GM21423 (cell line): Measurements from ENCODE around the gene NAPEPLD.
A peak's percentile ranks its signal among the peaks of the same experiment; 100 is the strongest.
"Not testable (repeated sequence)": the region's sequence is repeated elsewhere in the genome, so short reads cannot be mapped to it uniquely, and the experiment has no call there.

Experiments used
- ATAC-seq: cut with Tn5 transposase; IDR thresholded peaks from one replicate; pipeline ENCODE4 v1.9.1; 2021; ENCODE audit warnings: mild to moderate bottlenecking, moderate library complexity; ENCODE audit not compliant: unreplicated experiment

The NAPEPLD gene

DNA sequence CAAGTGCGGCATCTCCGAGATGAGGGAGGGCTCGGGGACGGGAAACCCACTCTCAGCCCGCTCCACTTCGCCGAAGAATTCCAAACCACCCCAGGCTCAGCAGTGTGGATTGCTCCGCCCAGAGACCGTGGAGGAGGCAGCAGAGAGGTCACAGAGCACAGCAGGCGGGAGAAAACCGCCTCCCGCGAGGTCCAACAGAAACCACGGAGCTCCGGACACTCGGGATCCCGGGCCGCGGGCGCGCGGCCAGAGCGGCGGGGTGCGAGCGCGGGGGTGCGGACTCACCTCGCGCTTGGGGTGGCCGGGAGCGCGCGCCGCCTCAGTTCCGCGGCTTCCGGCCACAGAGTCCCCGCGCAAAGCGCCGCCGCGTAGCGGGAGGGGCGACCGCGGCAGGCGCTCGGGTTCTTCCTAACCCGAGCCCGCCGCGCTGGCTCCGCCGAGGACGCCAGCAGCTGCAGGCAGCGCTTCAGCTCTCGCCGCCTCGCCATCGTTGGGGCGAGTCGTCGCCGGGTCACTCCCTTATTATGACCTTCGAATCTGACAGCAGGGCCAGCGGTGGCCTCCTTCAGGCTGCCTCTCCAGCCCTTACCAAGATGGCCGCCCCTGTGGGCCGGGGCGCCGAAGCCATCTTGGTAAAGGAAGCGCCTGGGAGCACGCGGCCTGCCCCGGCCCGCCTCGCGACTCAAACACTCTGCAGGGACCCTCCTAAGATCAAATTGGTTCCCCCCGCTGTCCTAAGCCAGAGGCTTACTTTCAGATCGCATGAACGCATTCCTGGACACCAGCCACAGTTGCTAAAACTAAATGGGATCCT lies at the start of gene NAPEPLD:
Gene NAPEPLD, minus strand, starts transcription at position 106 of the 814 bp plus-strand sequence. CDS start 20,323 bp downstream, outside the sequence.
- ATAC-seq: peak; percentile 84

DNA sequence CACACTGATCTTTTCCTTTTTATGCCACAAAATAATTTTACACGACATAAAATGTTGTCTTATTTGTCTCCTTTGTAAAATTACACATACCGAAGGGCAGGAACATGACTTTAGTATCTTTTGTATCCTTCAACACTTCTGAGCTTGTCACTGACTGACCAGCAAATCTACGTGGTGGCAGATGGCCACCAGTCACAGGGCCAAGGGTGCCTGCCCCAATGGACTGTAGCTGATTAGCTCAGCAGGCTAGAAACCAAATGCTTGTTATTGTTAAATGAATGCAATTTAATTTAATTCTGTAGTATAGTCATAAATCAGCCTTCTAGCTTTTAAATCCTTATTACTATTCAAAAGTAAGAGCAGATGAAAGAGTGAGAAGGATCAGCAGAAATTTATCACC lies 49.2 kb upstream of the NAPEPLD start:
- ATAC-seq: not testable (repeated sequence)

DNA sequence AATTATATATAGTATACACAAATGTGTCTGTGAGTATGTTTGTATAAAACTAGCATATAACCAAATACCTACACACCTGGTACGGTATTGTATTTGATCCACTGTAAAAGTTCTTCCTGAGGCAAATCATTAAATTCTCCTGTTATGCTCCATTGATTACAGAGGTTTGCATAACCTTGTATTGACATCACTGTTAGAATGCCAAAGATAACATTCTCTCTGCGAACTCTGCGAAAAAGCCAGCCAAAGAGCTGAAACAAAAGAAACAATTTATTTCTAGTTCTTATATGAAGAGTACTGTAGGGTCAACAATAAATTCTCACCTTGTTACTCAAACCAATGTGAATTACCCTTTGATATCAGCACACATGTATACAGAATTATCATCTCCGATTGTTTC lies 46.5 kb upstream of the NAPEPLD start:
- not testable (repeated sequence) for ATAC-seq

DNA sequence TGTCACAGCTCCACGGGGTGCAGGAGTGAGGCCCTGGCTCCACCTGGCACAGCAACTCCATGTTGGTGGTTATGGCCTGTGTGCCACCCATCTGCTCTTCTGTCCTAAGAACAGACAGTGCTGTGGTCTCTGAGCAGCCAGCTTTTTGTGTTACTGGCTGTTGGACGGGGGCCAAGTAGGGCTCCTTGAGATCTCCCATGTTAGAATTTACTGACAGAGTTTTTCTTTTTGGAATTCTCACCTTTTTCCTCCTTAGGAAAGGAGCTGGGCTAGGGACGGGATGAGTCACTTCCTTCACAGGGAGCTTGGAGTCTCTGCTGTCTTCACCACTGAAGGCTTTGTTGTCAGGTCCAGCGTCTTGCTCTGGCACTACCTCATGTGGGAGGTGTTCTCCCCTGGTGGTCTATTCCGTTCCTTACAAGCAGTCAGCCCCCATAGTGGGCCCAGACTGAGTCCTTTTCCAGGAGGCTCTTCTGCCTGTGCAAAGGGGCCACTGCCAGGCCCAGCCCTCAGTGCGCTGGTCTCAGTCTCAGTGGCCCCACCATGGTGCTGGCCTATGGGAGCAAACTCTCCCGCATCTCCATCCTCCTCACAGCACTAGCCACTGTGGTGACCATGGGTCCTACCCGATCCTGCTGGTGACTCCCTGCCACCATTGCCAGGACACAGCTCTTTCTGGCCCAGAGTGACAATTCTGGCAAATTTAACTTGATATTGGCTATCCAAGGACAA lies 23.7 kb upstream of the NAPEPLD start:
- not testable (repeated sequence) for ATAC-seq

DNA sequence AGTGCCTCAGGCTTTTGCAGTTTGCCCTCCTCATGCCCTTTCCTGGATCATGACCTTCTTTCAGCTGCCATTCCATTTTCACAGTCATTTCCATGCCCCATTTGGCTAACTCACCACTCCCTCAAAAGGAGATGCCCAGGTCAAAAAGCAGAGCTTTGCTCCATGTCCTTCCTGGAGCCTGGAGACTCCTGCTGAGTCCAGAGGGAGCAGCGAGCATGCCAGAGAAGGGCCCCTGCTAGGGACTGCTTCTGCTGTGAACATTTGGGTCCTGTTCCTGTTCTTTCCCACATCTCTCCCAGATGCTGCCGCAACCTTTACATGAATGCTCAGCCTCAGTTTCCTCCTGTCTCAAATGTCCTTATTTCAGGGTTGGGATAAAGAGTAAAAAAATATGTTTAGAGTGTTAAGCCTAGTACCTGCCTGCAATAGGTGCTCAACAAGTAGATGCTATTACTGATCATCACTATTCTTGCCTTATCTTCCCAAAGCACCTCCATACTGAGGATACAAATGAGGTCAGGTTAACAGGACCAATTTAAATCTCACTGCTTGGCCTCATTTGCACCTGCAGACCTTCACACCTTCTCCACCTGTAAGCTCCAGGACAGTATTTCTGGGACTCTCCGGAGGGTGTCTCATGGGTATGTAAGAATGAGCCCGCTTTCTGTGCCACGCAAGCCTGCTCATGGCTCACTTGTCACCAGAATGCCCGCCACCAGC lies 23.0 kb upstream of the NAPEPLD start:
- not testable (repeated sequence) for ATAC-seq

DNA sequence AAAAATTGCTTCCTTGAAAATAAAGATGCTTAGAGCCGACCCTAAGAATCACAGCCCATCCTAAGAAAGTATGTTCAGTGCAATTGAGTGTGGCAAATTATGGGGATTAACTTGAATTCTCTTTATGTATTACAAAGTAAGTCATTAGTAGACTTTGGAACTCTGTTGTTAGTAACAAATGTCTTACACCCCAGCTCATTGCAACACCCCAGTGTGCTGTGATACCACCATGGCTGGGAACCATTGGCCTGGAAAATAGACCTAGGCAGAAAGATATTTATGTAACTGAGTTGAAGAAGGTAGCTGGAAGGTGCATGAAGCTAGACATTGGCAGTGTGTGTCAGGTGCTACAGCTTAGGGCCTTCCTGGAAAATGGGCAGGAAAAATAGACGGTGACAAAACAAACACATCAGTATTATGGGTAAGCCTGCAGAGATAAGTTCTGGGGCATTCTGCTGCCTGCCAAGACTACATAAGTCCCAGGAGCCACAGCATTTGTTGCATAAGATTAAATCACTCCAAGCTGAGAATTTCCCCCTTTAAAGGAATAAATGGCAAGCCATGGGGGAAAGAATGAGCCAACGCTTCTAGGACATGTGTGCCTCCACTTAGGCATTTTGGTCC lies 18.1 kb upstream of the NAPEPLD start:
- ATAC-seq: not testable (repeated sequence)

DNA sequence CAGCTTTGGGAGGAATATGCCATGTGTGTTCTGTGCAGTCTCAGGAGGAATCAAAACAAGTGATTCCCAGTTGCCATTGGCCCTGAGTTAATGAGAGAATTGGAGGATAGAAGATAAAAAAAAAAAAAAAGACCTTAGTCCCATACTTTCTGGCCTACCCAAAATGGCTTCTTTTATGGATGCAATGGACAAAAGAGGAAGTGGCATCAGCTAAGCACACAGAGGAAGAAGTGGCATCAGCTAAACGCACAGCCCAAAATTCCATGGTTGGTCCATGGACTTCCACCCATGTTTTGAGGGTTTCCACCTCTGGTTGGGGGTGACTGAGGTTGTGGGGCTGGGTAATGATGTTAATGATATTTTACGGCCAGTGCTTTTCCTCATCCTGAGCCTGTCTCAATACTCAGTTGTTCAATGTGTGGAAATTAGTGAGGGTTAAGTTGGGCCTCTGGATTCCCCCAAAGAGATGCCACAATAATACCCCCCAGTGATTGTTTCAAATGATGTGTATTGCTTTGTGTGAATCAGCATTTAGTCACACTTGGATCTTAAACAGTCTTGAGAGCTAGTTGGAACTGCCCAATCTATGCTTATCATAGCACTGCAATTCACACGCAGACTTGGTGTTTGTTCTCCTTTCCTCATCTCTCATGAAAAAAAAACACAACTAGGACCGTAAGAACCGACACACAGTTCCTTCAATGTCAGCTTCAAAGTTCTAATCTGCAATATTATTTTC lies 14.4 kb upstream of the NAPEPLD start:
- ATAC-seq: not testable (repeated sequence)

DNA sequence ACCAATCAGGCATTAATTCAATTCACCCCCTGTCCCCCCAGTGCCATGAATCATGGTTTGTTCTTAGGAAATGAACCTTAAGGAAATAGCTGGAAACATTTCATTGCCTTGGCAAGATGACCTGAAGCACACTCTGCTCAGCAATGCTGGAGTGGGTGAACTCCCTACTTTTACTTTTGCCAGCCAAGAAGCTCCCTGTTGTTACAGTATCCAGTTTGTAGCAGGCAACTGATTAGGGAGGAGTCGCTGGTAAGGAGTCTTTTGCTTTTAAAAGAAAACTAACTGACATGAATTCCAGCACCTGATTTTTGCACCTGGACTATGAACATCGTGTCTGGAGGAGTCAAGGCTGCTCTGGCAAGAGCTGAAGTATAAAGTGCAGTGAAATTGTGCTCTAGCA lies 13.7 kb upstream of the NAPEPLD start:
- ATAC-seq: not testable (repeated sequence)

DNA sequence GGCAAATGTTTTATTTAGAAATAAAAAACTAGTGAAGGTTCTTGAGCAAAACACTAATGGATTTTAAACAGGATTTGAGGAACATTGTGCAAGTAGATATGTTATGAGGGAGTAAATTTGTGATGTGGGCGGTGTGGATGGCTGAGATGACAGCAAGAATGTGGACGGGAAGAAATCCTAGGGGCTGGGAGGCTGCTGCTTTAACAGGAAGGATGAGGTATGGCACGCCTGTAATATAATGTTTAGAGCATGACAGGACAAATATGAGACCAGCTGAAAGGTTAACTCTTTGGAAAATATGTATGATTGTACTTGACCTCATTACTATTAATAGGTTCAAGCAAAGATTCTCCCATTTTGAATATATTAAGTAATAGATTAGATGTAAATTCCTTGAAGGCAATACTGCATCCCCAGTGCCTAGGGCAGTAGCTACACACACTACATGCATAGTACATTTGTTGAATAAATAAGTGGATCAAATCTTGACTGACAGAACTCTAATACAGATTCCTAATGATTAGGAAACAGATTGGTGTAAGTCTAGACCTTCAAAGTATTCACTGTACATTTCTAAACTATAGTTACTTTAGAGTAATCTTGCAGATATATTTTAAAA lies 13.2 kb upstream of the NAPEPLD start:
- not testable (repeated sequence) for ATAC-seq

DNA sequence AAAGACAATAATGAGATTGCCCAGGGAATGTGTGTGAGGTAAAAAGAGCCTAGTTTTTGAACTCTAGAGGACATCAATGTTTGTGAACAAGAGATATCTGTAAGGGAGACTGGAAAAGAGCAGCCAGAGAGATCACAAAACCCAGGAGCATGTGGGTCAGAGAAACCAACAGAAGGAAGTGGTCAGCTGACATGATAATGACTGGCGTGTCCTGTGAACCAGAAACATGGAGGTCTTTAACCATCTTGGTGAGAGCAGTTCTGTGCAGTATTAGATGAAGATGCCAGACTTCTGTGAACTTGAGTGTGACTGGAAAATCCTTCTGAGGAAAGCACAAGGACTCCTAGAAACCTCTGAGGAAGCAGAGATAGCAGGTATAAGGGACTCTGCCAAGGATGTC lies 10.2 kb upstream of the NAPEPLD start:
- not testable (repeated sequence) for ATAC-seq

DNA sequence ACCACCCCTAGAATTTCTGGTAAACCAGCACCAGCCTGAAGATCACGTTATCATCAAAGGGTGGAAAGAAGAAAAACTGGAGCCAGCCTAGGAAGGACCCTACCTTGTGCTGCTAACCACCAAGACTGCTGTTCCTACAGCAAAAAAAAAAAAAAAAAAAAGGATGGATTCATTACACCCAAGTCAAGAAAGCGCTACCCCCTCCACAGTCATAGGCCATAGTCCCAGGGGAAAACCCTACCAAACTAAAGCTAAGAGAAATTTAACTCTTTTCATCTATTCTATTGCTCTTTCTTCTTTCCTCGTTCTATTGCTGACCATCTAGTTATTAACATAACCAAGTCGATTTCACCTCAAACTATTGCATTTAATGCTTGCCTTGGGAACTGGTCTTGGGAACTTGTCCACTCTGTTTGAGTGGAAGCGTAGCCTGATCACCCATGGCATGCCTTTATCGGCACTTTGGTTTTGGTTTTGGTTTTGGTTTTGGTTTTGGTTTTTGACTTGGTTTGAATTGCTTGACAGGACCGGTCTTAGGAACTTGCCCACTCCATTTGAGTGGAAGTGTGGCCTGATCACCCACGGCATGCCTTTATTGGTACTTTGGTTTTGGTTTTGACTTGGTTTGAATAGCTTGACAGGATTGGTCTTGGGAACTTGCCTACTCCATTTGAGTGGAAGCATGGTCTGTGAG lies 6.6 kb upstream of the NAPEPLD start:
- not testable (repeated sequence) for ATAC-seq

DNA sequence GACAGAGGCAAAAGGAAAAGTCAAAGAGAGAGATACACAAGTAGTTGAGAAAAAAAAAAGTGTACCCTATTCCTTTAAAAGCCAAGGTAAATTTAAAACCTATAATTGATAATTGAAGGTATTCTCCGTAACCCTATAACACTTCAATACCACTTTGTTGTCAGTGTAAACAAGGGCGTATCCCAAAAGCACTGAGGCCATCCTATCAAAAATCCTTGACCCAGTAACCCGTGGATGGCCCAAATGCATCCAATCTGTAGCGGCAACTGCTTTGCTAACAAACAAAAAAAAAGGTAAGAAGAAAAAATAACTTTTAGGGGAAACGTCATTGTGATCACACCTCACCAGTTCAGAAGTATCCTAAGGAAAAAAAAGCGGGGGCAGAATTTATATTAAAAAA lies 5.1 kb upstream of the NAPEPLD start:
- ATAC-seq: no peak

DNA sequence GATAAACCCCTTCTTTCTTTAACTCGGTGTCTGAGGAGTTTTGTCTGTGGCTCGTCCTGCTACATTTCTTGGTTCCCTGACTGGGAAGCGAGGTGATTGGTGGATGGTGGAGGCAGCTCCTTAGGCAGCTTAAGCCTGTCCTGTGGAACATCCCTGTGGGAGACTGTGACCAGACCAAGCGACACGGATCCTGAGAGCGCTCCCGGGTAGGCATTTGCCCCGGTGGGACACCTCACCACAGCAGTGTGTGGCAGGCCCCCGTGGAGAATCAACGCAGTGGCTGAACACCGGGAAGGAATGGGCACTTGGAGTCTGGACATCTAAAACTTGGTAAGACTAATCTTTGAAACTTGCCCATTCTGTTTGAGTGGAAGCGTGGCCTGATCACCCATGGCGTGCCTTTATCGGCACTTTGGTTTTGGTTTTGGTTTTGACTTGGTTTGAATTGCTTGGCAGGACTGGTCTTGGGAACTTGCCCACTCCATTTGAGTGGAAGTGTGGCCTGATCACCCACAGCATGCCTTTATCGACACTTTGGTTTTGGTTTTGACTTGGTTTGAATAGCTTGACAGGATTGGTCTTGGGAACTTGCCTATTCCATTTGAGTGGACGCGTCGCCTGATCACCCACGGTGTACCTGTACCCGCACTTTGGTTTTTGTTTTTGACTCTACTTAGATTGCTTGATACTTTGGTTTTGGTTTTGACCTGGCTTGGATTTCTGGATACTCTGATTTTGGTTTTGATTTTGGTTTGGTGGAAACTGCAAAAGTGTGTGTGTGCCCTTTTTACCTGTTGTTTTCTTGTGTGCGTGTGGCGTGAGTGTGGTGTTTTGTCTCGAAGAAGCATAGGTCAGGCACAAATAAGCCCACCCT lies 4.1 kb upstream of the NAPEPLD start:
- not testable (repeated sequence) for ATAC-seq

DNA sequence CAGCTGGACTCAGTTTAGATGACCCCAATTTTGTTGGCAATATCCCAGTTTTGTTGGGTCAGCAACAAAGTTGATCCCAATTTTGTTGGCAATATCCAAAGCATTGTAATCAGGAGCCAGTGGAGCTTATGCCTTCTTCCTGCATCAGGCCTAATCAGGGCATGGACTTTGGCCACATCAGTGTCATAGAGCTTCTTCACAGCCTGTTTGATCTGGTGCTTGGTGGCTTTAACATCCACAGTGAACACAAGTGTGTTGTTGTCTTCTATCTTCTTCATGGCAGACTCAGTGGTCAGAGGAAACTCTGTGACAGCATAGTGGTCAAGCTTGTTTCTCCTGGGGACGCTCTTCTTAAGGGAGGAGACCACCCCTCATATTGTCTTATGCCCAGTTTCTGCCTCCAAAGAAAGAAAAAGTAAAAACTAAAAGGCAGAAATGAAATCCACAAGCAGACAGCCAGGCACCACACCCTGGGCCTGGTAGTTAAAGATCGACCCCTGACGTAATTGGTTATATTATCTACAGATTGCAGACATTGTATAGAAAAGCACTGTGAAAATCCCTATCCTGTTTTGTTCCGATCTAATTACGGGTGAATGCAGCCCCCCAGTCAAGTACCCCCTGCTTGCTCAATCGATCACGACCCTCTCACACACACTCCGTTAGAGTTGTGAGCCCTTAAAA lies 3.2 kb upstream of the NAPEPLD start:
- ATAC-seq: not testable (repeated sequence)

DNA sequence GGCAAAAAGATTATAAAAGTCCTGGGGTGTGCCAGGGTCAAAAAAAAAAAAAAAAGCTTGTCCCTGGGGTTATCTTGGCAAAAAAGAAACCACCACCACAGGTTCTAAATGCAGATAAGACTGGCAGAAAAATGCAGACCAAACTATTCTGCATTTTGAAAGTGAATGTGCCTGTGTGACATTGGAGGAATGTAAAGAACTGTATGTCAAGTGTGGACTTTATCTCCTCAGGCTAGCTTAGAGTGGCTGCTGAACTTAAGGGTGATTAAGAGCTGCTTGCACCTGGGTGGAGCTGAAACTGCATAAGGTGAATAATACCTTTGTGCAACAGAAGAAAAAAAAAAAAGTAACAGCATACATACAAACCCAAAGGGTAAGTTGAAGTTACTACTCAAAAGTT lies 1.3 kb upstream of the NAPEPLD start:
- ATAC-seq: no peak

DNA sequence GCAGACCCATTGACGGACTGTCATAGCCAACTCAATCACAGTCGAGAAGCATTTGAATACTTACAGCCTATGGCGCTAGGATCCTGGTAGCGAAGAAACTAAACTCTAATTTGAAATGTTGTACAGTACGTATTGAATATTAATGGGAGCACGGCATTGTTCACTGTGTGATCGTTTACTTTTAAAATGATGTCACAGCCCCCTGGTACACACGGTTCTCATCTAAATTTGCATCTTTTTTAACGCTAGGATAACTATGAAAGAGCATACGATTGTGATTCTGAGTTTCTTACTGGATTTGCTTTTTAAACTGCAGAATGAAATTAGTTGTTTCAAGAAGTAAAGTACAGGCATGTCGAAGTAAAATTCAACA lies 895 bp upstream of the NAPEPLD start:
- ATAC-seq: peak; percentile 4

DNA sequence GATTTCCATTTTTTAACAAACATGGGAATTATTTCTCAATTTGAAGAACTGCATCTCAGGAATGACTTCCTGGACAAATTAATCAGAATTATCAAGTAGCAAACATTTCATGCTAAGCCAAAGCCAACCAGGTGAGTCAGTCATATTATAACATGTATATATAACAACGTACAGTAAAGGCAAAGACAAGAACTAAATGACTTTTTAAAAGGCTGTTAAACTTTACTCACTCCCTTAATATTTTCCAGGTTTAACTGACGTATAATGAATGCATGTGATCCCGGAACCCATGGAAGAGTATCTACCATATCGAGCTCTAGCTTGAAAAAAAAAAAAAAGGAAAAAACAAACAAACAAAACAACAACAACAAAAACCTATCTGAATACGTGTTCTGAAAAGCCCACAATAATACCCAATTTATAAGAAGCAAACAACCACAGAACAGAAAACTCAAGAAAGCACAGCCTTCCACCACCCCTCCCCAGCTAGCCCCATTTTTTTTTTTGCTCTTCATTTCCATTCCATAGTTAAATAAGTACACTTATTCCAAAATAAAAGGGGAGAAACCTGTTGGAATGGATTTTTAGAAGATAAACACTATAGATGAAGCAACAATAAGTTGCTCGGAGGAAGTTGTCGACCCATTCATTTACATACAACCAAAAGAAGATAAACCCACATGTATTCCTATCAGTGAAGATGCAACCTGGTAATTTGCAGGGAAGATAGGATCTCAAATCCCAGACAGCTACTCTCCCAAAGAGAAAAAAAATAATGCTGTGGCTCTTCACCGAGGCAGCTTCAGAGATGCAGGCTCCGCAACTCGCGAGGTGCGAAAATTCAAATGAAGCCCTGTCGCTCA lies 537 bp downstream of the NAPEPLD start:
- no peak for ATAC-seq
